RKO (cell line): ENCODE data around the gene OR10A4.
"Not testable (repeated sequence)": the region's sequence is repeated elsewhere in the genome, so short reads cannot be mapped to it uniquely, and the experiment has no call there.

ENCODE experiments used
- DNase-seq: peaks from one replicate; pipeline ENCODE4 v3.0.0-alpha.2; 2016; ENCODE audit warnings: low spot score

Gene OR10A4

GRCh38 chr11:6876325-6876724, at the start of gene OR10A4:
Gene OR10A4 (plus strand): TSS chr11:6876625. CDS start chr11:6876648, 23 bp downstream.
- DNase-seq, result no peak

GRCh38 chr11:6828103-6828502, 48.3 kb upstream of the OR10A4 start:
- DNase-seq, result no peak

DNA sequence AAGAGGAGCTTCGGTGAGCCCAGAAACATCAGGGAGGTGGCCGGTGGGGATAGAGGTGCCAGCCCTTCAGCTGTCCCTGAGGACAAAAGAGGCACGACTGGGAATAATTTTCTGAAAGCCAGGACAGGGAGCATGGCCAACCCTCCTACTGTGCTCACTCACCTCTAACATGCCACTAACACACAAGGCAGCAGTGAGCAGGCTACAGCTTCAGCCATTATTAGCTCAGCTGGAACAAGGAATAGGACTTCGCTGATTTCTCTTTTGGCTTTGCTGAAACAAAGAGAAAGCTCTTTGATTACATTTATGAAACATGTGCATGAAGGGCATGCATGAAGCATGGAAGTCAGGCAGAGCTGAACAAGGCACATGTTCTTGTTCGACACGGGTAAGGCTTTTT, 43.1 kb upstream of the OR10A4 start:
- no peak for DNase-seq

GRCh38 chr11:6834021-6834420, 42.4 kb upstream of the OR10A4 start:
- DNase-seq, result no peak

DNA sequence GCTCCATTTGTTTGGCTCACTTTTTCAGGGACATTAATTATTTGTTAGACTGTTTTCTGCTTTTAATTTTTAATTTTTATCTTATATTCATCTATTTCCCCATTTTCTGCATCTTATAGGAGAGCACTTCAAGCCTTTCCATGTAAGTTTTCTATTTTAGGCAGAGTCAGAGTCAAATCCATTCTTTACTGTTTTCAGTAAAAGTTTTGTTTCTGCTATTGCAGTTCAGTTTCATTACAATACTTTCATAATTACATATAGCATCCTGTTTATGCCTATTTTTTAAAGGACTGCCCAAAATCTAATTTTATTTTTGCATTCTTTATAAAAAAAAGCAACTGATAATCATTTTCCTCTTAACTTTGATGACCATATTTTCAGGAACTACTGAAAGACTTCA, 34.7 kb upstream of the OR10A4 start:
- DNase-seq, result no peak

- DNase-seq, result no peak
These were observed 32.8 kb upstream of the OR10A4 start for GRCh38 chr11:6843670-6844069.

DNA sequence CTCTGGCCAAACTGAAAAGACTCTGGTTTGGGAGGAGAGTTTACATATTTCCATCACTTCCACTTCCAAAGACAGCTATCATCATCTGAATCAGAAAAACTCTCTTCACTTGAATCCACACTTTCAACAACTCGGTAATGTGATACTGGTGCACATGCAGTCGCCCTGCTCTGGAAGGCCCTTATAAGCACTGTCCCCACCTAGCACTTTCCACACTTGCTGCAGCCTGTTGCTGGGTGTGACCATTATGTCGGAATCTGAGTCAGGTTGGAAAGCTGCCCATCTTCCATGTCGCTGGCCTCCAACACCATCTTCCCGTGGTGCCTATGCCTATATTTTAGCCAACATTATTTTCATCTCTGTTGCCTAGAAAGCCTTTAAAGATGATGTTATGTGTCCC, 32.1 kb upstream of the OR10A4 start:
- DNase-seq, result no peak

DNA sequence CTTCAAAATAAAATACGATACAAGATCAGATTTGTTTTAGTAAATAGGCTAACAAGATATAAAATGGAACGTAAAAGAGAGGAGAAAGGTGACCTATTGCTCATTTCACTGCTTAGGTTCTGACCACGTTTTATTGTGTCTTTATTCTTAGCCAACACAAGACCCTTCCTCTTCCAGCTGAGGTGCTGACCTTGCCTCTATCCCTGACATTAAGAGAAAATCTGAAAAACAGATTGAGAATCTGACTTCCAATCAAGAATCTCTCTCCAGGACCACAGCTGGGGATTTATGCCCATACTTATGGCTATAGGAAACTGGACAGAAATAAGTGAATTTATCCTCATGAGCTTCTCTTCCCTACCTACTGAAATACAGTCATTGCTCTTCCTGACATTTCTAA, 31.0 kb upstream of the OR10A4 start, which contains the start of gene OR10A5:
Gene OR10A5, plus strand, starts transcription at position 301 of the 400 bp plus-strand sequence. Its CDS starts 0 bp downstream, at position 301.
- DNase-seq, result no peak

GRCh38 chr11:6850526-6850925, 25.9 kb upstream of the OR10A4 start:
- DNase-seq, result no peak

GRCh38 chr11:6854801-6855200, 21.6 kb upstream of the OR10A4 start:
- not testable (repeated sequence) for DNase-seq

- peak; percentile 51 for DNase-seq
These were observed 20.4 kb upstream of the OR10A4 start for GRCh38 chr11:6855971-6856541.

- DNase-seq, result peak; percentile 71
These were observed 19.6 kb upstream of the OR10A4 start for GRCh38 chr11:6856871-6857270.

GRCh38 chr11:6862961-6863360, 13.5 kb upstream of the OR10A4 start, which contains the start of gene OR10A2:
Gene OR10A2 (plus strand): TSS chr11:6863057. CDS start chr11:6869755, 6,698 bp downstream.
- DNase-seq, result peak; percentile 7

- DNase-seq, result peak; percentile 17
These were observed 12.0 kb upstream of the OR10A4 start for GRCh38 chr11:6864438-6864837.

- DNase-seq, result no peak
These were observed 5.1 kb upstream of the OR10A4 start for GRCh38 chr11:6871278-6871677.

DNA sequence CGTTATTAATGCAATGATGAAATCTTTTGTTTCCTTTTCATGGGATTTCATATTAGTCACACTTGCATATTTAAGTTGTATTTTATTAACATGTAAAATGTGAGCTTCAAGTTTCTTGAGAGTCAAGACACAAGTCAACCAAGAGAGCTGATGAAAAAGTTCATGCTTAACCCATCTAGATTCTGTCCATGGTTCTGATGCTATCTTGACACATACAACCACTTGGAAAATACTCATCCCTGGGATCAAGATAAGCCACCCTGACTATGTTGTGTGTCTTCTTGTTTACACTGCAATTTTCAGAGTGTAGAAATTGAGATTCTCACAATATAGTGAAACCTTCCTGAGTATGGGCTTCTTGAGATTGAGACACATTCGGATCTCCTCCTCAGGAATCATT, 664 bp upstream of the OR10A4 start:
- DNase-seq, result peak; percentile 3

- no peak for DNase-seq
These were observed 489 bp downstream of the OR10A4 start for GRCh38 chr11:6876914-6877313.

DNA sequence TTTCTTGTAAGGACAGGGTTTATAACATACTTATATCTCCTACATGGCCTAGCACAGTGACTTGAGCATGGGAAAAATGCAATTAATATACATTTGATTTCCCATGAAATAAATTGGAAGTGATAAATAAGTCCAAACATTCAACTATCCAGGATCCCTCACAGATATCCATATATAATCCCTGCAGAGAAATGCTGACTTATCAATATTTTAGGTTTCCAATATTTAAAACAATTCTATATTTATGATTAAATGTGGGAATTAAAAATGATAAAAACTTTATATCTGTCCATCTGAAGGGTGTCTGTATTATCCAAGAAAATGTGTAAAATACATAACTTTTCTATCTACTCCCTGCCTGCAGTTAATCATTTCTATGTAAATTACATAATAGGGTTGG, 6.3 kb downstream of the OR10A4 start:
- no peak for DNase-seq

DNA sequence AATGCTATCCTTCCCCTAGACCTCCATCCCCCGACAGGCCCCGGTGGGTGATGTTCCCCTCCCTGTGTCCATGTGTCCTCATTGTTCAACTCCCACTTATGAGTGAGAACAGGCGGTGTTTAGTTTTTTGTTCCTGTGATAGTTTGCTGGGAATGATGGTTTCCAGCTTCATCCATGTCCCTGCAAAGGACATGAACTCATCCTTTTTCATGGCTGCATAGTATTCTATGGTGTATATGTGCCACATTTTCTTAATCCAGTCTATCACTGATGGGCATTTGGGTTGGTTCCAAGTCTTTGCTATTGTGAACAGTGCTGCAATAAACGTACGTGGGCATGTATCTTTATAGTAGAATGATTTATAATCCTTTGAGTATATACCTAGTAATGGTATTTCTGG, 11.3 kb downstream of the OR10A4 start:
- not testable (repeated sequence) for DNase-seq

GRCh38 chr11:6888830-6889229, 12.4 kb downstream of the OR10A4 start:
- DNase-seq, result no peak

- no peak for DNase-seq
These were observed 13.4 kb downstream of the OR10A4 start for GRCh38 chr11:6889835-6890234.

DNA sequence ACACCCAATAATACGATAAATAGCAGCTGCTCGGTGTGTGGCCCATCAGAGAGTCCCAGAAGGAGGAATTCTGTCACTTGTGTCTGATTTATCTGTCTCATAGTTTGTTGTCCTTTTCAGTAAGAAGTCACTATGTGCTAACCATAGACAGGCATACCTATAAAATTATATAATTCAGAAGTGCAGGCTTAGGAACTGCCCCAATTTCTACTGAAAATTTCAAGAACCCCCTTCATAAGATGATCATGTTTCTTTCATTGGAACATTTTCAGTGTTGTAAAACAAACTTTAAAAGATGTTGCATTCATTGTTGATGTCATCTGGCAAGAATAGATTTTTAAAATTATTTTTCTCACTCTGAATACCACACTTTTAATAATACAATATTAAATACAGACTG, 16.0 kb downstream of the OR10A4 start, which contains the start of gene OR2D2:
Gene OR2D2, minus strand, starts transcription at position 101 of the 400 bp plus-strand sequence. Its CDS starts 0 bp downstream, at position 101.
- no peak for DNase-seq

DNA sequence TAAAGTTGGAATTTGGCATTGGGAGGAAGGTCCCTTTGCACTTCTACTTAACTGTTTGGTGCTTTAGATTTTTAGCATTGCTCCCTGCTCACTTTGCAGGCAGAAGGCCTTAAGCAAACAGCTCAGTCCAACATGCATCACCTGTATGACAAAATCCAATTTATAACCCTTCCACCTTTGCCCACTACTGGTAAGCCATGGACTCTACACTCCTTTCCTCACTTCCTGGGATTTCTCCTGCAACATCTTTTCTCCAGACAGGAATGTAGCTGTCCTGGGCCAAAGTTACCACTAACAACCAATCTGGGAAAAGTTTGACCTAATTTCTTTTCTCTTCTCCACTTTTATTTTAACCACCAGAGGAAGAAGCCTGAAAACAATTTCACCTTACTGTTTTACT, 17.7 kb downstream of the OR10A4 start:
- DNase-seq, result no peak

DNA sequence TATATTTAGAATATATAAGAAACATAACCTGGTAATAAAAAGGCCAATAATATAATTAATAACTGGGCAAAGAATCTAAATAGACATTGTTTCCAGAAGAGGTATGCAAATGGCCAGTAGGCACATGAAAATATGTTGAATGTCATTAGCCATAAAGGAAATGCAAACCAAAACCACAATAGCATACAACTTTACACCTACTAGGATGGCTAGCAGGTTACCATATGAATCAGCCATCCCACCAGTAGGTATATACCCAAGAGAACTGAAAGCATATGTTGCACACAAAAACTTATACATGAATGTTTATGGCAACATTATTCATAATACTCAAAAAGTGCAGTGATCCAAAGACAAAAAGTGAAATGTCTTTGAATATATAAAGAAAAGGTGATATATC, 18.6 kb downstream of the OR10A4 start:
- no peak for DNase-seq
